ENCODE measurements around the gene IQGAP2.
"Not testable (repeated sequence)": the region's sequence is repeated elsewhere in the genome, so short reads cannot be mapped to it uniquely, and the experiment has no call there.

IQGAP2 gene

DNA sequence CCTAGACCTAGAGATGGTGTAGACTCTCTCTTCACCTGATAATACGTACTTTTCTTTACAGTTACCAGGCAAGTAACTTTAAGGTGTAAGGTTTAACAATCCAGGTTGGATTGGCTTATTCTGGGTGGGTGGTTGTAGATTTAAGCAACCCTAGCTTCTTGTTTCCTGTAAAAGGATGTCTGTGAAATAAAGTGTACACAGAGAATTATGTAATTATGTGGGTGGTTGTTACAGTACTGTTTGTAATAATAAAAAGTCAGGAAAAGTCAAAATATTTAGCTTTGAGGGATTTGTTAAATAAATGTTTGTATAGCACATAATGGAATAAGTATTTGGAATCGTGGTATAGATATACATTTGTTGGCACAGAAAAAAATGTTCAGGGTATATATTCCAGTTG lies 269.2 kb downstream of the IQGAP2 start:
- no peak for DNase-seq

DNA sequence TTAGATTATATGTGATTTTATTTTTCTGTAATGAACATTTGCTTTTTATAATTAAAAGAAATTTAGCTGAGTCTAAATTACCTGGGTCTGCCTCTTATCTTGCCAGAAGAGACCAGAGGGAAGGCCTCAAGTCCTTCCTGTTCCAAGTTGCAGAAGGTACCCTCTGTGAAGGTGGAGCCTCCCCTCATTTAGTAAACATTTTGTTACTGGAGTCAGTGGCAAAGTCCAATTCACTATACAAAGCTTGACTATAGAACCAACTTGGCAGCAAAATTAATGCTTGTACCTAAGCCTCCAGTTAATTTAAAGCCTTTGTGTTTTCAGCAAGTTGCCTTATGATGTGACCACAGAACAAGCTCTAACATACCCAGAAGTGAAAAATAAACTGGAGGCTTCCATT lies 270.0 kb downstream of the IQGAP2 start:
- DNase-seq = no peak

DNA sequence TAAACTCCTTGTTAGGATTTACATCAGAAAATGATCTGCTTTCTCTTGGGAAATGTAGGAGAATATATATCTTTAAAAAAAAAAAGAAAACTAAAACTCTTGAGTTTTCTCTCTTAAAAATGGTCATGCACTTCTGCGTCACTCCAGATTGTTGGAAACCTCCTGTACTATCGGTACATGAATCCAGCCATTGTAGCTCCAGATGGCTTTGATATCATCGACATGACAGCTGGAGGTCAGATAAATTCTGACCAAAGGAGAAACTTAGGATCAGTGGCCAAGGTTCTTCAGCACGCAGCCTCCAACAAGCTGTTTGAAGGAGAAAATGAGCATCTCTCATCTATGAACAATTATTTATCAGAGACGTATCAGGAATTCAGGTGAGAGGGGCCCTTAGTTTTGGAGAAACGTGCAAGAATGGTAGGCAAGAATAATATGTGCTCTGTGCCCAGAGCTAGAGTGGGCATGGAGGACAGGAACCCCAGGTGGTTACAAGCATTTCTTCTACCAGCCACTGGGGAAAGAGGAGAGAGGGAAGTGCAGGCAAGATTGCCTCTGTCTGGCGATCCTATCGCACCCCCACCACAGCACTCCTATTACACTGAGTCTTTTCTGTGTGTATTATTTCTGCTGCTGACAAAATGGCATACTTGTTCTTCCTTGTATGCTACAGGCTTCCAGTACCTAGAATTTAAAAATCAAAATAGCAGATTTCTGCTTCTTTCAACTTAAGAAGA lies 271.4 kb downstream of the IQGAP2 start:
- no peak for DNase-seq

DNA sequence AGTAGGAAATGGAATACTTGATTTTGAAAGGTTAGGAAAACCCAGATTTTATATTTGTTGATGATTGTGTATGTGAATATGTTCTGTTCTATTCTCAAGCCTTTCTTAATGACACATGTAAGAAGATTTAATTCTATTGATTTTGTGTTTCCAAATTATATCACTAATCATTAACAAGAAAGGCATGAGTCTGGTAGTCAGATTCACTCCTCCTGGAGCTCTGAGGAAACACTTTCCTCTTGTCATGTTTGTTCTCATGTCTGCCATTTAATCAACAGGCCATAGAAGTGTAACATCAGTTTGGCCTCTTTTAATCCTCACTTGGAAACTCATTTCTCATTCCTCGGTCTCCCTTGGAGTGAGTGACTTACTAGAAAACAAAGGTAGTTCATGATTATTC lies 272.3 kb downstream of the IQGAP2 start:
- no peak for DNase-seq

DNA sequence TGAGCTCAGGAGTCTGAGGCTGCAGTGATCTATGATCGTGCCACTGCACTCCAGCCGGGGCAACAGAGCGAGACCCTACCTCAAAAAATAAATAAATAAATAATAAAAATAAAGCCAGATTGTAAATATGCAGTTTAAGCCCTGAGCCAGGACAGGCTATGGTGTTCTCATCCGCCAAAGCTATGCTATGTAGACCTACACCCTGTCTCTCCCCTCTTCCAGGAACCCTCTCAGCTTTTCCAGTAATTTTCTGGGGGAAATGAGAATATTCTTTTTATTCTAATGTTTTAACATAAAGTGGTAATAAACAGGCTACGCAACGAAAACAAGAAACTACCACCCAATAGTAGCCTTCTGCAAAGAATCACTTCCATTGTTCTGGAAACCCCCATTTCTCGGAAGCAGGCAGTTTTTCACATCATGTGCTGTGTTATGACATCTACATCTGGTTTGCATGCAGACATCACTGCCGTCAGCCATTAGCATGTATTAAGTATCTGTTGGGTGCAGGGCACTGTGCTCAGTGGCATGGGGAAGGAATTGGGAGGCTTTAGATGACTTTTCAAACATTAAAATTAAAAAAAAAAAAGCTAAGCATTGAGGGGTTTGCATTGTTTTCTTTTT lies 274.9 kb downstream of the IQGAP2 start:
- no peak for DNase-seq

DNA sequence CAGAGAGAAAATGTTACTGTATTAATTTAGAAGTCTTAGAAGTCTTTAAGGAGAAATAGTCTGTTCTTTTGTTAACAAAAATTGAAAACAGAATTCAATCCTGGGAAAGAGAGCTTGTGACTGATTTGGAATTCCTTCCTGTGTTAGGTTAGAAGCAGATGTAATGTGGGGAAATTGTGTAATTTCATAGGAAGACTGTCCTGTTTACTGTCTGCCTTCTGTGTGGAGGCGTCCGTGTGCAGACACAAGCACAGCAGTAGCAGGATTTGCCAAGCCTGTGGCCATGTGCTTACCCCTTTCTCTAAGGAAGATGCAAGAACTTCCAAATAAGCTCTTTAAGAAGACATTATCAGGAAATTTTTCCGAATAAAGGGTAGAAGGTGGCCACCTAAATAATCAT lies 276.1 kb downstream of the IQGAP2 start:
- no peak for DNase-seq

DNA sequence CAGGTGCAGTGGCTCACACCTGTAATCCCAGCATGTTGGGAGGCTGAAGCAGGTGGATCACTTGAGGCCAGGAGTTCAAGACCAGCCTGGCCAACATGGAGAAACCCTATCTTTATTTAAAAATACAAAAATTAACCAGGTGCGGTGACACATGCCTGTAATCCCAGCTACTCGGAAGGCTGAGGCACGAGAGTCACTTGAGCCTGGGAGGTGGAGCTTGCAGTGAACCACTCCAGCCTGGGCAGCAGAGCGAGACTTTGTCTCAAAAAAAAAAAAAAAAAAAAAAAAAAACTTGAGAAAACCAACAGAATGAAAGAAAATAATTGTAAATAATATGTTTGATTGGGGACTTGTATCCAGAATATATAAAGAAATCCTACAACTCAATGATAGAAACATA lies 277.7 kb downstream of the IQGAP2 start:
- not testable (repeated sequence) for DNase-seq

DNA sequence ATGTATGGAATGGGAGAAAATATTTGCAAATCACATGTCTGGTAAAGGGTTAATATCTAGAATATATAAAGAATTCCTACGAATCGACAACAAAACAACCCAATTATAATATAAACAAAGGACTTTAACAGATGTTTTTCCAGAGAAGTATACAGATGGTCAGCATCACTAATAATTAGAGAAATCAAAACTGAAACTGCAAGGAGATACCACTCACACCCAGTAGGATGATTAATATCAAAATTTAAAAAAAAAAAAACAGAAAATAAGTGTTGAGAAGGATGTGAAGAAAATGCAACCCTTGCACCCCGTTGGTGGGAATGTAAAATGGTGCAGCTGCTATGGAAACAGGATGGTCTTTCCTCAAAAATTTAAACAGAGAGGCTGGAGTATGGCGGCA lies 278.2 kb downstream of the IQGAP2 start:
- no peak for DNase-seq

DNA sequence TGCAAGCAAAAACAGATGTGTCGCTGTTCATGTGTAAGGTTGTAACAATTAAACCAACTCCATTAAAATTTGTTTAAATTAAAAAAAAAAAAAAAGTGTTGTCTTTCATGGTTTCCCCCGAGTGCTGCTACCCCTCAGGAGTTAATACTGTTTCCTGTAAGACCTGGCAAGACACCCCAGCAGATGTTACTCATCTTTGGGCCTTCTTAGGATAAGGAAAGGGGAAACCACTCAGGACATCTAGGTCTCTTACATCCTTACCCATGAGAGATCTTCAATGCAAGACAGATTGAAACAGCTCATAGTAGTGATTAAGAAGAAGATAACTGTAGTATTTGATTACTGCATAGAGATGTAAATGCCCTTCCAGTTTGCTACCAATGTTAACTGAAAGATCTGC lies 279.3 kb downstream of the IQGAP2 start:
- no peak for DNase-seq

DNA sequence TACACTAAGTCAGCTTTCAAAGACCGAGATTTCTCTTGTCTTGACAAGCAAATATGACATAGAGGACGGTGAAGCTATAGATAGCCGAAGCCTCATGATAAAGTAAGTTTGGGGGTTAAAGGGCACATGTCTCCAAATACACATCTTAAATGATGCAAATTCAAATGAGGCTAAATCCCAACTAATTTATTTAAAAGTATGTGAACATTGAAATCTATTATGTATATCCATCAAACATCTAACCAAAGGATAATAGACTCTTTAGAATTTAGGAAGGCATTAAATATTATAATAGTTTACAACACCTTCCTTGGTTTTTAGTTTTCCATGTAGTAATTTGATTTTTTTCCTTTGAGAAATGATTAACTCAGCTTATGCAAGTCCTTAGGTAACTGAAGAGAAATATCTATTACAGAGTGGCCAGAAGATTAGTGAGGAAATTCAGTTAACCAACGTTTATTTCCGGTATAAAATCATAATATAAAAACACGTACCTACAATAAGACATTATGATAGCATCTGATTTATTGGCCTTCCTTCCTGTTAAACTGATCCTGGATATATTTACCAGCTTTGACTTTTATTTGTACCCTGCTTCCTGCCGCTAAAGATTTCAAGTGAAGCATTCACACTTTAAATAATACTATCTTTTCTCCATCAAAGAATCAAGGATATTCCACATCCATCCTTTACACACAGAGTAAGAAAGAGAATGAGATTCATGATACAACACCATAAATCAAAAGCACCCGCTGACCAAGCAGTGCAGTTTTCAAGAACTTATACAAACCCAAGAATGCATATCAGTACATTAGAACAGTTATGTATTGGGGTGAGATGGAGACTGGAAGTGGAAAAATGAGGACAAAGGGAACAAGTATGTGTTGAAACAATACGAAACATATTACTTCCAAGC lies 281.0 kb downstream of the IQGAP2 start:
- DNase-seq = no peak

DNA sequence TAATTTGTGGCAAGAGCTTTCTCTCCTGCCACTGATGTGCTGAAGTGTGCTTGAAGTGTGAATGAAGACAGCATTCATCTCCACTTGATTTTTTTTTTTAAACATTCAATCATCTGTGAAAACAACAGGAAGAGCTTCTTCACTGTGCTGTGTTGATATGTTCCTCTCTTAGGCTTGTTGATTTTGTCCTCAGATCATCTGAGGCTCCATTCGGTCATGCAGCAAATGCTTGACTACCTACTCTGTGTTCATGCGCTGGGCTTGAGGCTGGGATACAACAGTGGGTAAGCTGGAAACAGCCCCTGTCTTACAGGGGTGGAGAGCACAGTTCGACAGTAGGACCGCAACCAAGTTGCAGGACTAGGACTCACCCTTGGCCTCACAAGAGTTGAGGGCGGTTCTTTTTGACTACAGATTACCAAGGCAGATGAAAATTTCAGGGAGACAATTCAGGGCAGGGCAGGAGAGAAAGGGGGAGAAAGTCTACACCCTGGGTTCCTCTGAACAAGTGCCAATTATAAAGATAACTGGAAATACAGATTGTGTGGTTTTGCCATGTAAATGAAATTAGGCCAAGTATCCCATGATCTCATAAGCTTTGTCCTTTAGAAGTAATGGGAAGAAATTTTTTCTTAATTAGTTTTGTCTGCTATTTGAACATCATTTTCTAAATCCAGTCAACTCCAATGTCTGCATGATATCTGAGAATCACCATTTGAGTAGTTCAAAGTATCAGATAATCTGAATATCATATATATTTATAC lies 281.9 kb downstream of the IQGAP2 start:
- no peak for DNase-seq

DNA sequence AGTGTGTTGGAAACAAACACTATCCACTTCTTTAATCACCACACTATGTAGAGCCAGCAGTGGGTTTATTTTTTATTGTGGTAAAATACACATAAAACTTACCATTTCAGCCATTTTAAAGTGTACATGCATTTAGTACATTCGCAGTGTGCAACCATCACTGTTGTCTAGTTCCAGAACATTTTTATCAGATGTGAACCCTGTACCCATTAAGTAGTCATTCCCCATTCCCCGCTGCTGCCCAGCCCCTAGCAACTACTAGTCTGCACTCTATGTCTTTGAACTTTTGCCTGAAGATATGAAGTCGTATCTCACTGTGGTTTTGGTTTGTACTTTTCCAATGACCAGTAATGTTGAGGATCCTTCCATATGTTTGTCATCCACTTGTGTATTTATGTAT lies 282.6 kb downstream of the IQGAP2 start:
- DNase-seq = no peak

DNA sequence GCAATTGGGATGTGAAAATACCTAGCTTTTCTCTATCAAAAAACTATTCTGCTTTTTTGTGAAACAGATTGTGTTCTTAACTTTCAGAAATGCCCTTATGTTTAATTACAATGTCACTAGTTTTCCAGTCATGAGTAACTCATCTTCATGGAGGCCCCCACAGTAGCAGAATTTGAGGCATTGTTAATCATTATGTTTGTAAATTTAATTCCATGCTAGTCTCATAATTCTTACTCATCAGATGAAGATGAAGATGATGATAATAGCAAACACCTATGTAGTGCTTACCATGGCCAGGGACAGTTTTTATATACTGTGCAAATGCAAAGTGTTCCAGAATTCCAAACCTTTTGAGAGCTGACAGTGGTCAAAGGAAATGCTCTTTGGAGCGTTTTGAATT lies 285.1 kb downstream of the IQGAP2 start:
- no peak for DNase-seq

DNA sequence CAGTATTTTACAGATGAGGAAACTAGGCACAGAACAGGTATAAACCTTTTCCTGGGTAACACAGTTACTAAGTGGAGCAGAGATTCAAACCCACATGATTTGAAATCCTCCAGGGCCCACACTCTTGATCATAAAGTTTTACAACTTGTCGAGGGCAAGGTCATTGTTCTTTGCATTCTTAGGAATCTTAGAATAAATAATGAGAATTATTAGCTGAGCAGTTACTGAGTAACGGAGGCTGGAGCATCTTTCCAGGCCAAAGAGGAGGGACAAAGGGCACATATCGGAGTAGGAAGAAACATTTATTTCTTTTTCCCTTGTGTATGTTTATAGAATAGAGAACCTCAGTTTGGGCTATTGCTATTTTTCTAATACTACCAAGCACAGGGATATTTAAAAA lies 285.8 kb downstream of the IQGAP2 start:
- no peak for DNase-seq

DNA sequence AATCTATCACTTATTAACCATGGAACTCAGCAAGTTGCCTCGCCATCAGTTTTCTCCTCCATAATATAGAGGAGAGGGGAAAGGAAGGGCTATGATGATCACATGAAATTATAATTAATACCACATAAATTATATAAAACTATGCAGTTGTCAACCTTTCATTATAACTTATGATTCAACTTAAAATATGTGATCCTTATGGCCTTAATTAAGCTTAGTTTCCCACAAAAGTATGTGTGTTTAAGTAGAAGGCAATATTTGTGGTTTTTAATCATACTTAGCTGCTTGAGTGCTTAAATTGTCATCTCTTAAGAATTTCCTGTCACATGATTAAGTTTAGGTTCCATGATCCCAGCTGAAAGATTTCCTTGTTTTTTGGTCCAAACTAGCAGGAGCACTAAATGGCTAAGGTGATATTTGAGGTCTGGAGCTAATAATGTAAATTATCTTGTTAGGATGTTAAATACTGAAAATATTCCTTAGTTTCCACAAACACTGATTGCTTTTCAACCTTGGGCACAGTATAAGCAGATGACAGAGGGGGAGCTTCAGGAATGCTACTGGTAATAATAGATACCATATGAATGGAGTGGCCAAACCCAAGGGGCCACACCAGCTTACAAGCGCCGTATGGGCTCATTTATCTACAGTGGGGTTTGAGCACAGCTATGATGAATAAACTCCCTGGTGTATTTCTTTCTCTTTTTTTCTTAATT lies 286.4 kb downstream of the IQGAP2 start:
- DNase-seq = no peak

DNA sequence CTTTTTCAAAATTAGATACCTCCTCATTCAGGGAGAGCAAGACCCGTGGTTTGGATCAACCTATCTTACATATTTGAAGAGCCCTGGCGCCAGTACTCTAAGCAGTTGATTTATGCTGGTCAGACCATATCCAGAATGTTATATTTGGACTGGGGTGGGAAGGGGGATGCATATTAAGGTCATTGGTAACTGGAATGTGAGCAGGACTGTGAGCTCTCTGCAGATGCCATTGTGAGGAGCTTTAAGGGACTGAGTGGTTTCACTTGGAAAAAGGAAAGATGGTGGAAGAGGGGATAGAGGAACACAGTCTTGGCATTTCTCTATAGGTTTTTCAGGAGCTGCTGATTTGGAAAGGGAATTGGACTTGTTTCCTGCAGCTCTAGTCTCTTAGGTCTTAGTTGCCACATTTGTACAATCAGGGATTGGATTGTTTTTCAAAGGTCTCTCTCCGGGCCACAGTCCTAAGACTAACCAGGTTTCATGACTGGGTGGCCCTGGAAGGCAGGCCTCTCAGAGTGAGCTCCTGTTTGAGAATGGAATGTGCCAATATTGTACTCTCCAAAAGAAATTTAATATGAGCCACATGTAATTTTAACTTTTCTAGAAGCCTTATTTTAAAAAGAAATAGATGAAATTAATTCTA lies 287.1 kb downstream of the IQGAP2 start:
- DNase-seq = no peak

DNA sequence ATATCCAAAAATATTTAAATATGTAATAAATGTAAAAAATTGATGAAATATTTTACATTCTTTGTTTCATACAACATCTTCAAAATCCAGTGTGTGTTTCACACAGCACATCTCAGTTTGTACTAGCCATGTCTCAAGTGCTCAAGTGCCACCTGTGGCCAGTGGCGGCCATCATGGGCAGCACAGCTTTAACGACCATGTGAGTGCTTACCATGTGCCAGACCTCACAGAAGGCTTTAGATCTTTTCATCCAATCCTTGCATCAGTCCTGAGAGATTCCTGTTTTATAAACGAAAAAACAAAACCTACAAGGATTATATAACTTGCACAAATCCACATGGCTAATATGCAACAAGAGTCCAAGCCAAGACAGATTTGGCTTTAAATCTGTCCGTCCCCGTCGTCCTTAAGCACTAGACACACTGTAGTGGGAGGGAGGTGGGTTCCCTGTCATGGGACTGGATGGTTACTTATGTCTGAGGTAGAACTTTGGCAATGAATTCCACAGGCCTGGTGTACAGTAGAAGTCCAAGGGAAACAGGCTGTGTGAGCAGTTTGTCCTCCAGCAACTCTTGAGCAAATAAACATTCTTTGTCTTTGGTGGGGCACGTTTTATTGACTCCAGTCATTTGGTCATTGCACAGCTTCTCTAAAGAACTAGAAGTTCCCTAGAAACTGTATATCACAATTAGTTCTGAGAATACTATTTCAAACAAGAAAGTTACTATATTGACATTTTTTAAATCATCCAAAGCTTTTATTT lies 287.8 kb downstream of the IQGAP2 start:
- no peak for DNase-seq

DNA sequence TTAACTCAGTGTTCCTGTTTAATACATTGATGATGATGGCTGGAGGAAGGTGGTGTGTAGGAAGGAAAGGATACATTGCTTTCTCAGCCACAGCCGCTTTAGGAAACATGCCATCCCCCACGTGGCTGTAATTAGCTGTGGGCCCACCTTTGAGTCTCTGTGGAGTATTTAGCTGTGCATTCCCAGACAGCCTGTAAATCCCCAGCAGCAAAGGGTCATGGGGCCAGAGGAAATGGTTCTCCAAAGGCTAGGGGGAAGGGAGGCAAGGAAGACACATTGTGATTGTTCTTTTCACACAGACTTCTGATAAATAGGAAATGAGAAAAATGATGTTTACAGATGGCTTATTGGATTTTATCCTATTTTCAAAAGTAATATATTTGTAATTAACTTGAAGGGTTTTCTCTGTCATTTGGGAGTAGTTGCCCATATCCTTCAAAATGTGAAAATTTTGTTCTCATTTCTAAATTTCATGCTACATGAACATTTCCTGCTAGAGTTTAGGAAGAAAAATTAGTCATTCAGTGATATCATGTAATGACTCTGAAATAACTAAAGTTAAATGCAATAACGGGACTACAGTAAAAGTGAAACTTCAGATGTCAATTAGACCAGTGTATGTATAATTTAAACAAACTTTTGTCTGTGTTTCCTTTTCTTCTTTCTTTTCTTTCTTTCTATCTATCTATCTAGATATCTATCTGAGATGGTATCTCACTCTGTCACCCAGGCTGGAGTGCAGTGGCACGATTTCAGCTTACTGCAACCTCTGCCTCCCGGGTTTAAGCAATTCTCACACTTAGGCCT lies 288.6 kb downstream of the IQGAP2 start:
- DNase-seq = no peak

DNA sequence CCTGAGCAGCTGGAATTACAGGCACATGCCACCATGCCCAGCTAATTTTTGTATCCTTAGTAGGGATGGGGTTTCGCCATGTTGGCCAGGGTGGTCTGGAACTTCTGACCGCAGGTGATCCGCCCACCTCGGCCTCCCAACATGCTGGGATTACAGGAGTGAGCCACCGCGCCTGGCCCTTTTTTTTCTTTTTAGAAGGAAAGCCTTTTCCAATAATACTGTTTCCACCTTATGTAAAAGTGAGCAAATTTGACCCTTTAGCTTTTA lies 289.1 kb downstream of the IQGAP2 start:
- DNase-seq = no peak

DNA sequence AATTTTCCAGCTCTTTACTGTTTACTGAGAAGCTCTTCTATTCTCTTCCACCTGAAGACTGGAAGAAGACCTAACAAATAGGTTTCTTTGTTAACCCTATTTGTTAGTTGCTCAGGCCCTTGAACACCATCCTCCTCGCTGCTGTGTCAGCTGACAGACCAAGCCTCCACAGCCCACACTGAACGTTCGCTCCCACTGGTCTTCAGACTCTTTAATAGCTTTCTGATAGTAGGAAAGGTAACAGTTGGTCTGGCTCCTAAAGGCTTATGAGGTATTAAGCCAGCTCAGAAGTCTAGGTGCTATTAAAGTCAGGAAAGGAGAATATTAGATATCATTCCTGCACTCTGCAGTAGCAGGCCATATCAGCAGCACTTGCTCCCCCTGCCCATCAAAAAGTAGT lies 289.6 kb downstream of the IQGAP2 start:
- no peak for DNase-seq

DNA sequence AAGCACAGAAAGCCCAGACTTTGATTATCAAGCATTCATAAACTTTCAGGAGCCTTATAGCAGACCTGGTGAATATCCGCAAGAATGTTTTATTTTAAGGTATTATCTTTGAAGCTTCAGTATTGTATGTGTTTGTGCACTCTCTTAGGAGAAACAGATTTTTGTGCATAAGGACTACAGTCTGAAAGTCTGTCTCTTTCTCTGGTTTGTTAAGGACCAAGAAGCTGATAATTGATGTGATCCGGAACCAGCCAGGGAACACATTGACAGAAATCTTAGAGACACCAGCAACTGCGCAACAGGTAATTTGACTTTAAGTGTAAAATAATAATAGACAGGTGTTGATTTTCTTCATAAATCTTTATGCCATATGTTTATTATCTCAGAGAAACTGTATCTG lies 290.1 kb downstream of the IQGAP2 start:
- DNase-seq = no peak

Measured in DMS79 treated with DMSO at 0.1 percent for 48 hours (cell line).